CD14-positive monocyte (primary cell): Measurements from ENCODE around the gene CEP44. TPM values are rescaled to one million over a fixed set of nuclear protein-coding genes. Genes with fewer than 3 reads are reported as not detected.
A peak's percentile ranks its signal among the peaks of the same experiment; 100 is the strongest.

Source experiments
- DNase-seq, 3 donors: peaks; one replicate each; pipeline ENCODE4 v3.0.0-alpha.2; 2011 to 2022
- H2AFZ ChIP-seq: 2 replicates; pipeline ENCODE4 v1.6.0; 2012; ENCODE audit warnings: mild to moderate bottlenecking, low read depth, low read length, inconsistent platforms; ENCODE audit not compliant: insufficient read depth, poor library complexity, severe bottlenecking
- H3K27ac ChIP-seq, 2 donors: 1 replicate in 1 of 2; 2 replicates in 1 of 2; pipeline ENCODE4 v1.5.1; 2012 to 2013; ENCODE audit warnings: low read length in 2 of 2, control low read depth in 1 of 2, inconsistent platforms in 1 of 2, low read depth in 1 of 2, mild to moderate bottlenecking in 1 of 2
- H3K27me3 ChIP-seq, 2 donors: one replicate each; pipeline versions ENCODE4 v1.6.0 to v1.6.1; 2011 to 2013; ENCODE audit warnings: low read length in 2 of 2; ENCODE audit not compliant: control insufficient read depth in 2 of 2, insufficient read depth in 2 of 2
- H3K36me3 ChIP-seq, 2 donors: replicated peaks in 1 of 2; 1 replicate in 1 of 2; 2 replicates in 1 of 2; pipeline versions ENCODE4 v1.5.1 to v1.6.1; 2012 to 2013; ENCODE audit warnings: low read length in 2 of 2, control low read depth in 1 of 2, inconsistent platforms in 1 of 2, mild to moderate bottlenecking in 1 of 2; ENCODE audit not compliant: insufficient read depth in 2 of 2, control insufficient read depth in 1 of 2
- H3K4me1 ChIP-seq, 2 donors: 1 replicate in 1 of 2; 2 replicates in 1 of 2; pipeline versions ENCODE4 v1.5.1 to v1.6.1; 2012 to 2013; ENCODE audit warnings: low read length in 2 of 2, control low read depth in 1 of 2, inconsistent platforms in 1 of 2, mild to moderate bottlenecking in 1 of 2, moderate library complexity in 1 of 2; ENCODE audit not compliant: insufficient read depth in 2 of 2, control insufficient read depth in 1 of 2
- H3K4me2 ChIP-seq: replicated peaks from 2 replicates; pipeline ENCODE3; 2012; ENCODE audit warnings: low read length, moderate library complexity, mild to moderate bottlenecking; ENCODE audit not compliant: poor library complexity, severe bottlenecking; ENCODE audit errors: extremely low read depth
- H3K4me3 ChIP-seq, 3 experiments: fragments of 200-600 bp in 1 of 3; sonication (generic) in 1 of 3; replicated peaks in 1 of 3; 1 replicate in 2 of 3; 2 replicates in 1 of 3; pipeline ENCODE4 v1.5.1; 2011 to 2013; ENCODE audit warnings: low read length in 3 of 3, mild to moderate bottlenecking in 3 of 3, control low read depth in 2 of 3, low read depth in 2 of 3, inconsistent platforms in 1 of 3, moderate library complexity in 1 of 3
- H3K79me2 ChIP-seq: 2 replicates; pipeline ENCODE4 v1.6.0; 2012; ENCODE audit warnings: mild to moderate bottlenecking, control low read depth, inconsistent platforms, low read length, moderate library complexity; ENCODE audit not compliant: insufficient read depth
- H3K9ac ChIP-seq: 2 replicates; pipeline ENCODE4 v1.6.0; 2017; ENCODE audit warnings: low read length, mild to moderate bottlenecking; ENCODE audit not compliant: insufficient read depth, poor library complexity, severe bottlenecking
- H3K9me3 ChIP-seq, 2 donors: replicated peaks in 1 of 2; 1 replicate in 1 of 2; 2 replicates in 1 of 2; pipeline versions ENCODE4 v1.5.1 to v1.6.1; 2012 to 2013; ENCODE audit warnings: low read length in 2 of 2, control low read depth in 1 of 2; ENCODE audit not compliant: control insufficient read depth in 1 of 2, insufficient read depth in 1 of 2
- H4K20me1 ChIP-seq: 2 replicates; pipeline ENCODE4 v1.6.0; 2012; ENCODE audit warnings: mild to moderate bottlenecking, low read length, control low read depth, moderate library complexity; ENCODE audit not compliant: insufficient read depth
- H3K27ac Mint-ChIP-seq, 7 donors: one replicate each; pipeline ENCODE4 v1.8.0; 2020; ENCODE audit warnings: mild to moderate bottlenecking in 7 of 7, mixed read lengths in 7 of 7, moderate library complexity in 6 of 7, inconsistent platforms in 2 of 7
- H3K27me3 Mint-ChIP-seq, 3 donors: one replicate each; pipeline ENCODE4 v1.8.0; 2021 to 2022; ENCODE audit warnings: low read depth in 3 of 3, mild to moderate bottlenecking in 3 of 3, mixed read lengths in 3 of 3, moderate library complexity in 3 of 3, inconsistent platforms in 1 of 3
- H3K36me3 Mint-ChIP-seq, 2 donors: one replicate each; pipeline ENCODE4 v1.8.0; 2020; ENCODE audit warnings: mixed read lengths in 2 of 2, inconsistent platforms in 1 of 2, mild to moderate bottlenecking in 1 of 2
- H3K4me1 Mint-ChIP-seq: one replicate; pipeline ENCODE4 v1.8.0; 2020; ENCODE audit warnings: mild to moderate bottlenecking, mixed read lengths
- H3K4me3 Mint-ChIP-seq, 2 donors: one replicate each; pipeline ENCODE4 v1.8.0; 2020; ENCODE audit warnings: mild to moderate bottlenecking in 2 of 2, mixed read lengths in 2 of 2, moderate library complexity in 1 of 2
- H3K9me3 Mint-ChIP-seq, 7 donors: one replicate each; pipeline ENCODE4 v1.8.0; 2020 to 2022; ENCODE audit warnings: mixed read lengths in 7 of 7, mild to moderate bottlenecking in 6 of 7, moderate library complexity in 6 of 7, inconsistent platforms in 2 of 7
- WGBS: methylation state at CpG from one replicate; pipeline ENCODE4 v1.1.5; 2013; ENCODE audit warnings: missing lambda C conversion rate; ENCODE audit not compliant: insufficient coverage; 5-methylcytosine and 5-hydroxymethylcytosine counted together
- intact Hi-C, 2 donors: fragments of 100-400 bp; cut with micrococcal nuclease; formaldehyde crosslinking; loops; one replicate each; pipeline versions ENCODE4 v1.15.0 to v1.15.1; 2023
- polyA plus RNA-seq, 3 donors: library from polyadenylated mRNA; depleted of rRNA in 1 of 3; unstranded in 2 of 3; stranded (reverse) in 1 of 3; fragments of 300-500 nt in 2 of 3; fragments of >200 nt in 1 of 3; fragmentation: Illumina TruSeq in 2 of 3; gene quantifications; 1 replicate in 2 of 3; 2 replicates in 1 of 3; pipeline ENCODE4 v1.2.3, GENCODE V29; 2012 to 2021
- TF ChIP-seq, protein P1 (sequence below): fragments of 200-600 bp; IDR thresholded peaks from one replicate; pipeline ENCODE4 v1.8.0; 2022; ENCODE audit warnings: antibody characterized with exemption, mild to moderate bottlenecking

The CEP44 gene
- polyA plus RNA-seq, 3 donors = 1.9 to 3.3 (median 2.2) TPM

- no peaks in the 10 kb centered on the region for H3K79me2 ChIP-seq
- no peaks in the 10 kb centered on the region for H3K9me3 ChIP-seq
- no peaks in the 10 kb centered on the region for H3K27me3 ChIP-seq
- TF ChIP-seq, protein P1, sequence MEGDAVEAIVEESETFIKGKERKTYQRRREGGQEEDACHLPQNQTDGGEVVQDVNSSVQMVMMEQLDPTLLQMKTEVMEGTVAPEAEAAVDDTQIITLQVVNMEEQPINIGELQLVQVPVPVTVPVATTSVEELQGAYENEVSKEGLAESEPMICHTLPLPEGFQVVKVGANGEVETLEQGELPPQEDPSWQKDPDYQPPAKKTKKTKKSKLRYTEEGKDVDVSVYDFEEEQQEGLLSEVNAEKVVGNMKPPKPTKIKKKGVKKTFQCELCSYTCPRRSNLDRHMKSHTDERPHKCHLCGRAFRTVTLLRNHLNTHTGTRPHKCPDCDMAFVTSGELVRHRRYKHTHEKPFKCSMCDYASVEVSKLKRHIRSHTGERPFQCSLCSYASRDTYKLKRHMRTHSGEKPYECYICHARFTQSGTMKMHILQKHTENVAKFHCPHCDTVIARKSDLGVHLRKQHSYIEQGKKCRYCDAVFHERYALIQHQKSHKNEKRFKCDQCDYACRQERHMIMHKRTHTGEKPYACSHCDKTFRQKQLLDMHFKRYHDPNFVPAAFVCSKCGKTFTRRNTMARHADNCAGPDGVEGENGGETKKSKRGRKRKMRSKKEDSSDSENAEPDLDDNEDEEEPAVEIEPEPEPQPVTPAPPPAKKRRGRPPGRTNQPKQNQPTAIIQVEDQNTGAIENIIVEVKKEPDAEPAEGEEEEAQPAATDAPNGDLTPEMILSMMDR = no peak
- no peak overlapping the region for H3K27ac Mint-ChIP-seq
- no peak overlapping the region for H3K4me3 Mint-ChIP-seq
- no peak overlapping the region for H3K27ac ChIP-seq
- peaks cover 46 to 82% of the 10 kb centered on the region in 2 donors for H3K36me3 ChIP-seq
- no peak overlapping the region for H3K9ac ChIP-seq
- no peaks in the 10 kb centered on the region for H3K27me3 Mint-ChIP-seq
- H3K9me3 Mint-ChIP-seq = no peaks in the 10 kb centered on the region
- no peaks in the 10 kb centered on the region for H4K20me1 ChIP-seq
- H3K4me3 ChIP-seq = no peak overlapping the region
- 100% methylated on average over 1 of the region's 4 CpGs for WGBS
- peaks cover 48 to 50% of the 10 kb centered on the region in 2 donors for H3K36me3 Mint-ChIP-seq
- H2AFZ ChIP-seq = no peak overlapping the region
- H3K4me1 ChIP-seq = no peaks in the 10 kb centered on the region
- intact Hi-C loops = no loop called here
- H3K4me2 ChIP-seq = no peak overlapping the region
- no peaks in the 10 kb centered on the region for H3K4me1 Mint-ChIP-seq
- no peak for DNase-seq
Observed at GRCh38 chr4:174307694-174308093, 24.0 kb downstream of the CEP44 start.

GRCh38 chr4:174312993-174313392 is 29.3 kb downstream of the CEP44 start:
- H3K9ac ChIP-seq = no peak overlapping the region
- DNase-seq = no peak
- H3K9me3 ChIP-seq = no peaks in the 10 kb centered on the region
- peaks cover 31 to 68% of the 10 kb centered on the region in 2 donors for H3K36me3 ChIP-seq
- H3K4me3 Mint-ChIP-seq = no peak overlapping the region
- 86% methylated on average over 3 of the region's 3 CpGs for WGBS
- peaks cover 40 to 51% of the 10 kb centered on the region in 2 donors for H3K36me3 Mint-ChIP-seq
- TF ChIP-seq, protein P1 = no peak
- no peak overlapping the region for H3K4me2 ChIP-seq
- H4K20me1 ChIP-seq = no peaks in the 10 kb centered on the region
- H3K4me1 ChIP-seq = no peaks in the 10 kb centered on the region
- peak overlapping the region in 1 of 7 donors; percentile 1 for H3K27ac Mint-ChIP-seq
- H3K27me3 Mint-ChIP-seq = no peaks in the 10 kb centered on the region
- H3K9me3 Mint-ChIP-seq = no peaks in the 10 kb centered on the region
- H2AFZ ChIP-seq = no peak overlapping the region
- no peaks in the 10 kb centered on the region for H3K4me1 Mint-ChIP-seq
- H3K27ac ChIP-seq = no peak overlapping the region
- no peaks in the 10 kb centered on the region for H3K27me3 ChIP-seq
- no peaks in the 10 kb centered on the region for H3K79me2 ChIP-seq
- no peak overlapping the region for H3K4me3 ChIP-seq
- intact Hi-C loops = loop anchor here in 1 of 2 donors (10.0 kb wide), 1 partner anchor 88 kb away; no protein-coding TSS in a partner anchor
